PC-9 (cell line): ENCODE results near the gene EIF4A3. TPM values are rescaled to one million over a fixed set of nuclear protein-coding genes. Genes with fewer than 3 reads are reported as not detected.

Experiments
- BruUV-seq: library from RNA; stranded (reverse); fragments of 400-500 nt; replicated peaks from 2 replicates; lab custom pipeline; 2021; lab: Mats Ljungman, UMichigan
- CTCF ChIA-PET: fragments of 300-600 bp; sonication (Branson Sonifier 250); formaldehyde crosslinking; loops from one replicate; lab custom pipeline; 2022; ENCODE audit warnings: antibody characterized with exemption; lab: Charles Lee
- POLR2A ChIA-PET: fragments of 300-600 bp; sonication (Branson Sonifier 250); formaldehyde crosslinking; loops from one replicate; lab custom pipeline; 2022; ENCODE audit warnings: antibody characterized with exemption; ENCODE audit not compliant: unreplicated experiment; lab: Charles Lee
- DNase-seq, 2 experiments: peaks; one replicate each; pipeline versions ENCODE4 v3.0.0 to v3.0.0-alpha.2; 2015 to 2022; ENCODE audit warnings: mixed read lengths in 1 of 2
- H2AFZ ChIP-seq: fragments of 200-600 bp; sonication (generic); 2 replicates; pipeline ENCODE4 v1.8.1; 2017; ENCODE audit warnings: antibody characterized with exemption
- H3F3A ChIP-seq: fragments of 200-600 bp; sonication (generic); 2 replicates; pipeline ENCODE4 v1.8.1; 2017; ENCODE audit warnings: antibody characterized with exemption, mild to moderate bottlenecking, low read depth; ENCODE audit not compliant: insufficient read depth
- H3K27ac ChIP-seq: fragments of 200-600 bp; sonication (generic); 2 replicates; pipeline ENCODE4 v1.6.1; 2016; ENCODE audit warnings: mixed run types
- H3K27me3 ChIP-seq: fragments of 200-600 bp; sonication (generic); 2 replicates; pipeline ENCODE4 v1.6.1; 2016; ENCODE audit warnings: low read depth, mixed run types; ENCODE audit not compliant: insufficient read depth
- H3K36me3 ChIP-seq: fragments of 200-600 bp; sonication (generic); 2 replicates; pipeline ENCODE4 v1.6.1; 2016; ENCODE audit warnings: low read depth, mixed run types
- H3K4me1 ChIP-seq: fragments of 200-600 bp; sonication (generic); replicated peaks from 2 replicates; pipeline ENCODE4 v1.6.1; 2016; ENCODE audit warnings: mixed run types; ENCODE audit not compliant: insufficient read depth
- H3K4me2 ChIP-seq: fragments of 200-600 bp; sonication (generic); 2 replicates; pipeline ENCODE4 v1.6.1; 2017; ENCODE audit warnings: mixed run types
- H3K4me3 ChIP-seq: fragments of 200-600 bp; sonication (generic); 2 replicates; pipeline ENCODE4 v1.6.1; 2016; ENCODE audit warnings: mixed run types
- H3K79me2 ChIP-seq: fragments of 200-600 bp; sonication (generic); 2 replicates; pipeline ENCODE4 v1.6.1; 2017; ENCODE audit warnings: low read depth, mixed run types
- H3K9me2 ChIP-seq: fragments of 200-600 bp; sonication (generic); 2 replicates; pipeline ENCODE4 v1.8.1; 2017; ENCODE audit warnings: mild to moderate bottlenecking; ENCODE audit not compliant: insufficient read depth
- H3K9me3 ChIP-seq: fragments of 200-600 bp; sonication (generic); 2 replicates; pipeline ENCODE4 v1.8.1; 2016; ENCODE audit warnings: low read depth; ENCODE audit not compliant: insufficient read depth
- H4K20me1 ChIP-seq: fragments of 200-600 bp; sonication (generic); 2 replicates; pipeline ENCODE4 v1.8.1; 2017; ENCODE audit not compliant: insufficient read depth
- CTCF ChIP-seq: fragments of 200-600 bp; sonication (generic); conservative IDR thresholded peaks from 2 replicates; pipeline ENCODE4 v1.6.1; 2017; ENCODE audit warnings: mixed run types, antibody characterized with exemption, mild to moderate bottlenecking, moderate library complexity
- EZH2 ChIP-seq: fragments of 200-600 bp; sonication (generic); IDR thresholded peaks from 2 replicates; pipeline ENCODE4 v1.8.0; 2017; ENCODE audit warnings: antibody characterized with exemption, low read depth
- intact Hi-C: fragments of 100-400 bp; cut with micrococcal nuclease; formaldehyde crosslinking; loops from one replicate; pipeline ENCODE4 v1.10.0; 2022; ENCODE audit not compliant: unreplicated experiment
- total RNA-seq: library from RNA; stranded (reverse); gene quantifications from 2 replicates; pipeline ENCODE4 v1.2.3, GENCODE V29; 2021

The EIF4A3 gene
- total RNA-seq, 1 experiment from 2014 or later = 114 TPM

- intact Hi-C loops = loop anchor here (1.0 to 2.0 kb wide), 2 partner anchors 22 to 131 kb away; partner anchors contain the start of gene GAA
- Histone ChIP-seq H3K27me3 (no peaks in the 10 kb centered on the region), H2AFZ (no peak overlapping the region), H3K9me2 (no peaks in the 10 kb centered on the region), H3K4me2 (no peak overlapping the region), H3K79me2 (no peaks in the 10 kb centered on the region), H3F3A (no peaks in the 10 kb centered on the region), H3K36me3 (no peaks in the 10 kb centered on the region), H3K4me1 (no peaks in the 10 kb centered on the region), H3K4me3 (no peak overlapping the region), H3K9me3 (no peaks in the 10 kb centered on the region), H4K20me1 (no peaks in the 10 kb centered on the region), H3K27ac (no peak overlapping the region)
- peak in 1 of 2 experiments; percentile 56 for DNase-seq
- no TSS peak for BruUV-seq
- TF ChIP-seq EZH2 (no peak), CTCF (no peak)
- POLR2A ChIA-PET = interaction anchor here (0.6 kb wide), 3 partner anchors 22 to 1323 kb away, joined by 3 to 16 read pairs (median 16); no protein-coding TSS in a partner anchor
- CTCF ChIA-PET = interaction anchor here (1.2 to 2.2 kb wide), 2 partner anchors 22 to 117 kb away, joined by 4 to 15 read pairs; partner anchors contain the start of gene GAA
These were observed 23.1 kb downstream of the EIF4A3 start for GRCh38 chr17:80123791-80124190.

- intact Hi-C loops = no loop called here
- Histone ChIP-seq H3K4me3 (no peak overlapping the region), H3K9me3 (no peaks in the 10 kb centered on the region), H3K9me2 (no peaks in the 10 kb centered on the region), H3K27ac (no peak overlapping the region), H2AFZ (no peak overlapping the region), H3F3A (no peaks in the 10 kb centered on the region), H3K4me1 (no peaks in the 10 kb centered on the region), H3K4me2 (no peak overlapping the region), H4K20me1 (no peaks in the 10 kb centered on the region), H3K36me3 (no peaks in the 10 kb centered on the region), H3K27me3 (no peaks in the 10 kb centered on the region), H3K79me2 (no peaks in the 10 kb centered on the region)
- BruUV-seq = no TSS peak
- DNase-seq = no peak
- TF ChIP-seq CTCF (no peak), EZH2 (no peak)
- ChIA-PET CTCF (interaction anchor here (2.2 kb wide), 1 partner anchor 22 kb away, joined by 15 read pairs; the partner anchor contains the start of gene GAA), POLR2A (interaction anchor here (0.6 kb wide), 1 partner anchor 1324 kb away, joined by 16 read pairs; no protein-coding TSS in a partner anchor)
These were observed 23.9 kb downstream of the EIF4A3 start for GRCh38 chr17:80122926-80123505.

- H3K36me3 ChIP-seq = no peaks in the 10 kb centered on the region
- H3K4me2 ChIP-seq = no peak overlapping the region
- intact Hi-C loops = no loop called here
- H3K79me2 ChIP-seq = no peaks in the 10 kb centered on the region
- no peak overlapping the region for H3K27ac ChIP-seq
- H3K4me3 ChIP-seq = no peak overlapping the region
- POLR2A ChIA-PET = no interaction called here
- DNase-seq = no peak
- CTCF ChIA-PET = no interaction called here
- H4K20me1 ChIP-seq = no peaks in the 10 kb centered on the region
- no peaks in the 10 kb centered on the region for H3K9me2 ChIP-seq
- no TSS peak for BruUV-seq
- TF ChIP-seq EZH2 (no peak), CTCF (no peak)
- no peaks in the 10 kb centered on the region for H3K9me3 ChIP-seq
- no peaks in the 10 kb centered on the region for H3F3A ChIP-seq
- no peaks in the 10 kb centered on the region for H3K27me3 ChIP-seq
- no peaks in the 10 kb centered on the region for H3K4me1 ChIP-seq
- H2AFZ ChIP-seq = no peak overlapping the region
These were observed 24.8 kb downstream of the EIF4A3 start for GRCh38 chr17:80122026-80122575.
